Kidney epithelial cell (primary cell): Measurements from ENCODE around the gene SYT1. TPM values are rescaled to one million over a fixed set of nuclear protein-coding genes. Genes with fewer than 3 reads are reported as not detected.

ENCODE experiments used
- DNase-seq: peaks from one replicate; pipeline ENCODE4 v3.0.0-alpha.2; 2010; ENCODE audit warnings: low read depth
- H3K27me3 ChIP-seq: 2 replicates; pipeline ENCODE4 v1.6.0; 2011; ENCODE audit warnings: low read length; ENCODE audit not compliant: control insufficient read depth, insufficient read depth
- H3K36me3 ChIP-seq: 2 replicates; pipeline ENCODE4 v1.5.1; 2011; ENCODE audit warnings: low read length; ENCODE audit not compliant: control insufficient read depth, insufficient read depth
- H3K4me3 ChIP-seq: 2 replicates; pipeline ENCODE4 v1.5.1; 2011; ENCODE audit warnings: low read depth, mild to moderate bottlenecking, control low read depth, low read length
- total RNA-seq: library from RNA; depleted of rRNA; stranded (reverse); fragments of >200 nt; gene quantifications from 2 replicates; pipeline ENCODE4 v1.2.3, GENCODE V29; 2015
- TF ChIP-seq, protein P1 (sequence below): IDR thresholded peaks from 2 replicates; pipeline ENCODE4 v1.5.1; 2011; ENCODE audit warnings: mild to moderate bottlenecking, moderate library complexity, low read length, control low read depth, inconsistent platforms; ENCODE audit not compliant: insufficient read depth, poor library complexity, severe bottlenecking

Gene SYT1
- total RNA-seq, 1 donor from 2014 or later, result 7.4 TPM

DNA sequence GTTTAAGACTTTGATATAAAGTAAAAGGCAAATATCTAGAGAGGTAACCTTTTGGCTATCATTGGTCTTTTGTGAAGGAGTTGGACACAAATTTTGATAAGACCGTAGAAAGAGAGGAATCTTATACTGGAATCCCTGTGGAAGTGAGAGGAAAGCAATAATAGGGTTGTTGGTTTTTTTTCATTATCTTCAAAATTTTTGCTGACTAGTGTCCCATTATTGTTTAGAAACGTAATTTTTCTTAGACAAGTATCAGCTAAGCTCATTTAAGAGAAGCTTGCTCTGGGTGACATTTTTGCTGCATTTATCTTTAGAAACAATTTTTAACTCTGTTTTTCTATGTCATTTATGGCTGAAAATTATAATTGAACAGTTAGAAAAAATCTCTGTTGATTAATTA lies 300.3 kb downstream of the SYT1 start:
- Histone ChIP-seq H3K4me3 (no peak overlapping the region), H3K36me3 (no peaks in the 10 kb centered on the region), H3K27me3 (no peaks in the 10 kb centered on the region)
- TF ChIP-seq, protein P1, sequence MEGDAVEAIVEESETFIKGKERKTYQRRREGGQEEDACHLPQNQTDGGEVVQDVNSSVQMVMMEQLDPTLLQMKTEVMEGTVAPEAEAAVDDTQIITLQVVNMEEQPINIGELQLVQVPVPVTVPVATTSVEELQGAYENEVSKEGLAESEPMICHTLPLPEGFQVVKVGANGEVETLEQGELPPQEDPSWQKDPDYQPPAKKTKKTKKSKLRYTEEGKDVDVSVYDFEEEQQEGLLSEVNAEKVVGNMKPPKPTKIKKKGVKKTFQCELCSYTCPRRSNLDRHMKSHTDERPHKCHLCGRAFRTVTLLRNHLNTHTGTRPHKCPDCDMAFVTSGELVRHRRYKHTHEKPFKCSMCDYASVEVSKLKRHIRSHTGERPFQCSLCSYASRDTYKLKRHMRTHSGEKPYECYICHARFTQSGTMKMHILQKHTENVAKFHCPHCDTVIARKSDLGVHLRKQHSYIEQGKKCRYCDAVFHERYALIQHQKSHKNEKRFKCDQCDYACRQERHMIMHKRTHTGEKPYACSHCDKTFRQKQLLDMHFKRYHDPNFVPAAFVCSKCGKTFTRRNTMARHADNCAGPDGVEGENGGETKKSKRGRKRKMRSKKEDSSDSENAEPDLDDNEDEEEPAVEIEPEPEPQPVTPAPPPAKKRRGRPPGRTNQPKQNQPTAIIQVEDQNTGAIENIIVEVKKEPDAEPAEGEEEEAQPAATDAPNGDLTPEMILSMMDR, result no peak
- no peak for DNase-seq

DNA sequence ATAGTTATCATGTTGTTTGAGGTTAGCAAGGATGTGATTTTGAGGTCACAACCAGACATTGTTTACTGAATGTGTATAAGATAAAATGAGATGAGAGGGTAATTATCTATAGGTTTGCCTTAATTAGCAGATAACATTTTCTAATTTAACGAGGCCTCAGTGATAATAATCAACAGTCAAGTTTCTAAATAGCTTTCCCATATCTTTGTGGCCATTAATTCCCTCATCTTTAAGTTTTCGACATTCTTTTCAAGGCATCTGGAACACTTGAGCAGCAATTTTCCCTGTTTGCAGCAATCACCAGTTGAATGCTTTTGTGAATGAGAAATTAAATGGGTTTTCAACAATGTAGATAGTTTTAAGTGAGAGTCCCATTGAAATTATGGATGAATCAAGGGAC lies 304.1 kb downstream of the SYT1 start:
- no peaks in the 10 kb centered on the region for H3K27me3 ChIP-seq
- DNase-seq, result no peak
- no peaks in the 10 kb centered on the region for H3K36me3 ChIP-seq
- TF ChIP-seq, protein P1, result no peak
- H3K4me3 ChIP-seq, result no peak overlapping the region

DNA sequence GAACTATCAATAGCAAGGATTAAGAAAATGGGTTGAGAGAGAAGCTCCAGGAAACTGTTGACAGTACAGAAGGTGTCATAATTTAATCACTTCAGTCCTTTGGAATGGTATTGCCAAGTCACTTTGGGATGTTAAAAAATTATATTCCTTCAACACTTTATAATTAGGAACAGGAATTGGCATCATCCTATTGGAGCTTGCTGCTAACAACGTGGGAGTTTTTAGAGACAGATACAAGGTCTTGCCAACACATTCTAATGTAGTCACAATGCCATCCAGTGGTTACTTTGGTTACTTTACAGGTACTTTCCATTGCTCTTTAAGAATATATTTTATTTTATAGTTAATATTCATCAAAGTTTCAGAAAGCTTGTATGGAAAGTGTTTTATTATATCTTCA lies 310.1 kb downstream of the SYT1 start:
- TF ChIP-seq, protein P1, result peak; percentile 33
- H3K36me3 ChIP-seq, result no peaks in the 10 kb centered on the region
- no peaks in the 10 kb centered on the region for H3K27me3 ChIP-seq
- DNase-seq, result peak; percentile 9
- H3K4me3 ChIP-seq, result no peak overlapping the region

DNA sequence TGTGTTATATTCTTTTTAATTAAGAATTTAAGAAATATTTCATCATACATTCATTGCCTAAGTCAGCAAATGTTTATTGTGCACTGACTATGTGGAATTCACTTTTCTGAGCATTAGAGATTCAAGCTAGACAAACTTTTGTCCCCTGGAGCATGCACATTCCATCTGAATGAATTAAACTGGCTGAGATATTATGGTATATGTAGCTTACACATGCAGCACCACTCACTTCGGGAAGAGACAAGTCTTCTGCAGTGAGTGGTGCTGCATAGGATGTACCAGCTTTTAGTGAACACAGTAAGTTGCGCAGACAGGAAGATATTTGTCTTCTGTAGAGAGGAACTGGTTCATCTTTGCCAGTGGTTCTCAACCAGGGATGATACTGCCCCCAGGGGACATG lies 318.4 kb downstream of the SYT1 start:
- H3K4me3 ChIP-seq, result no peak overlapping the region
- TF ChIP-seq, protein P1, result no peak
- DNase-seq, result no peak
- H3K36me3 ChIP-seq, result no peaks in the 10 kb centered on the region
- H3K27me3 ChIP-seq, result no peaks in the 10 kb centered on the region

DNA sequence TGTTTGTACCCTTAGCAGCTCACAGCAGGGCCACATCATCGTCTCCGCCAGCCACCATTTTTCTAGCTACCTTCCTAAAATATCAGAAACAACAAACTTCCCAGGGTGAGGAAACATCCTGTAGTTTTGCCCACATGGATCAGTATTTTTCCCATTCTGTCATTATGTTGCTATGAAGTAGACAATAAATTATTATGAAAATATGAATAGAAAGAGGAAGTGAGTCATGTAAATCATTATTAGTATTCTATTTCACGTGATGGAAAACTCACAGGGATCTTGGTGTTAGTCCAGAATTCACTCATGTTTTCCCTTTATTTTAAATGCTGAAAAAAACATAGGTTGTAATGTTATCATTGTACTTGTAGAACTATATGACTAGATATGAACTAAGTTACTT lies 319.4 kb downstream of the SYT1 start:
- H3K4me3 ChIP-seq, result no peak overlapping the region
- no peak for DNase-seq
- no peaks in the 10 kb centered on the region for H3K36me3 ChIP-seq
- H3K27me3 ChIP-seq, result no peaks in the 10 kb centered on the region
- TF ChIP-seq, protein P1, result no peak

DNA sequence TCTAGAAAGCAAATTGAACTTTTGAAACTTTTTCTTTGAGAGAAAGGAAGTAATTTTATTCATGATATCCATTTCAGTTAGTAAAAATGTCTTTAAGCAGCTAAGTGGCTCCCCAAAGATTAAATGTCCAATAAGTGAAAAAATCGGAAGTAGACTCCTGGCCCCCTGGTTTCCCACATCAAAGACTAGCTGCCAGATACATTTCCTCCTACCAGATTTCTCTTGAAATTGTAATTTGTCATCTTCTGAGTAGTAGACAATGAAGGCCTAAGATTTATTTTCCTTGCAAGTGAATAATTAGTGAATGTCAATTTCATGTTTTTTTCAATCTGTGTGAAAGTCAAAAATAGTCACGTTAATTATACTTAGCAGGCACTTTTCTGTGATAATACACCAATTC lies 321.9 kb downstream of the SYT1 start:
- Histone ChIP-seq H3K36me3 (no peaks in the 10 kb centered on the region), H3K27me3 (no peaks in the 10 kb centered on the region), H3K4me3 (no peak overlapping the region)
- no peak for DNase-seq
- TF ChIP-seq, protein P1, result no peak
